Measurements from ENCODE around the gene CD276.

- TF ChIP-seq CTCF (IDR thresholded peaks at IDR 0.05) (no peak), POLR2A (IDR thresholded peaks at IDR 0.05) (no peak)
Measured at GRCh38 chr15:73650416-73651126, 33.6 kb upstream of the CD276 start.
